GM12878 (cell line): Measurements from ENCODE around the gene COL6A1. TPM values are rescaled to one million over a fixed set of nuclear protein-coding genes. Genes with fewer than 3 reads are reported as not detected.

Source experiments
- ESRRA ChIP-seq: IDR thresholded peaks from 2 replicates; pipeline ENCODE4 v1.6.1; 2012; ENCODE audit warnings: mild to moderate bottlenecking, low read length, improper control_type of control experiment
- ETV6 ChIP-seq, 2 experiments: fragments of 450-650 bp in 1 of 2; IDR thresholded peaks in 1 of 2; conservative IDR thresholded peaks in 1 of 2; 2 replicates each; pipeline ENCODE4 v1.6.1; 2014; ENCODE audit warnings: antibody characterized with exemption in 1 of 2, borderline replicate concordance in 1 of 2, low read depth in 1 of 2, mild to moderate bottlenecking in 1 of 2, moderate library complexity in 1 of 2
- FOXK2 ChIP-seq: fragments of 450-650 bp; IDR thresholded peaks from 2 replicates; pipeline ENCODE4 v1.6.1; 2017; ENCODE audit warnings: mild to moderate bottlenecking, moderate library complexity
- NFYB ChIP-seq: IDR thresholded peaks from 2 replicates; pipeline ENCODE4 v1.6.1; 2011; ENCODE audit warnings: low read depth, mild to moderate bottlenecking, low read length, improper control_type of control experiment, moderate library complexity; ENCODE audit not compliant: insufficient read depth
- NRF1 ChIP-seq: conservative IDR thresholded peaks from 2 replicates; pipeline ENCODE4 v1.6.1; 2011; ENCODE audit warnings: mild to moderate bottlenecking, low read depth, low read length, improper control_type of control experiment
- PML ChIP-seq: IDR thresholded peaks from 2 replicates; pipeline ENCODE4 v1.6.1; 2012; ENCODE audit warnings: low read length, inconsistent platforms
- SP1 ChIP-seq: IDR thresholded peaks from one replicate; pipeline ENCODE4 v1.6.1; 2011; ENCODE audit warnings: low read depth, low read length
- ZNF384 ChIP-seq: IDR thresholded peaks from 2 replicates; pipeline ENCODE4 v1.6.1; 2012; ENCODE audit warnings: low read depth, mild to moderate bottlenecking, low read length, improper control_type of control experiment, borderline replicate concordance
- polyA plus RNA-seq, 11 experiments: library from polyadenylated mRNA; depleted of rRNA in 4 of 11; unstranded in 6 of 11; stranded (reverse) in 5 of 11; fragments of >200 nt; fragmentation: Nextera tagmentation in 4 of 11; fragmentation: Illumina TruSeq in 1 of 11; extraction: Ambion mirVana in 4 of 11; extraction: Trizol in 1 of 11; gene quantifications; 1 replicate in 1 of 11; 2 replicates in 10 of 11; pipeline versions ENCODE4 v1.2.1 to v1.2.3, GENCODE V29; 2011 to 2016; ENCODE audit warnings: inconsistent platforms in 2 of 11, missing spikeins in 2 of 11, low read depth in 1 of 11
- total RNA-seq, 4 experiments: library from RNA; depleted of rRNA in 3 of 4; stranded (reverse); fragments of >200 nt in 3 of 4; fragmentation: Illumina TruSeq in 1 of 4; extraction: Trizol in 1 of 4; gene quantifications; 2 replicates each; pipeline versions ENCODE4 v1.2.1 to v1.2.3, GENCODE V29; 2013 to 2021
- TF ChIP-seq, protein P1 (sequence below): IDR thresholded peaks from 2 replicates; pipeline ENCODE4 v1.6.1; 2012; ENCODE audit warnings: mild to moderate bottlenecking, low read depth, low read length
- TF ChIP-seq, protein P2 (sequence below): fragments of 450-650 bp; IDR thresholded peaks from 2 replicates; pipeline ENCODE4 v1.6.1; 2017; ENCODE audit warnings: borderline replicate concordance
- TF ChIP-seq, protein P3 (sequence below): fragments of 450-650 bp; IDR thresholded peaks from 2 replicates; pipeline ENCODE4 v1.6.1; 2017; ENCODE audit warnings: mild to moderate bottlenecking, low read depth, inconsistent platforms; ENCODE audit not compliant: poor library complexity, severe bottlenecking
- TF ChIP-seq, protein P4 (sequence below): fragments of 450-650 bp; IDR thresholded peaks from 2 replicates; pipeline ENCODE4 v1.6.1; 2018; ENCODE audit warnings: borderline replicate concordance, mild to moderate bottlenecking; ENCODE audit not compliant: partially characterized antibody
- TF ChIP-seq, protein P5 (sequence below): fragments of 450-650 bp; formaldehyde crosslinking; IDR thresholded peaks from 2 replicates; pipeline ENCODE4 v1.5.0; 2022; ENCODE audit warnings: mild to moderate bottlenecking, missing genetic modification characterization

The COL6A1 gene
- total and polyA plus RNA-seq, 10 of the 15 experiments (the other 5 are each of a cell fraction or from before 2014, with no cell fraction given) = 0.12 to 1.3 (median 0.20) TPM; not detected in 7

DNA sequence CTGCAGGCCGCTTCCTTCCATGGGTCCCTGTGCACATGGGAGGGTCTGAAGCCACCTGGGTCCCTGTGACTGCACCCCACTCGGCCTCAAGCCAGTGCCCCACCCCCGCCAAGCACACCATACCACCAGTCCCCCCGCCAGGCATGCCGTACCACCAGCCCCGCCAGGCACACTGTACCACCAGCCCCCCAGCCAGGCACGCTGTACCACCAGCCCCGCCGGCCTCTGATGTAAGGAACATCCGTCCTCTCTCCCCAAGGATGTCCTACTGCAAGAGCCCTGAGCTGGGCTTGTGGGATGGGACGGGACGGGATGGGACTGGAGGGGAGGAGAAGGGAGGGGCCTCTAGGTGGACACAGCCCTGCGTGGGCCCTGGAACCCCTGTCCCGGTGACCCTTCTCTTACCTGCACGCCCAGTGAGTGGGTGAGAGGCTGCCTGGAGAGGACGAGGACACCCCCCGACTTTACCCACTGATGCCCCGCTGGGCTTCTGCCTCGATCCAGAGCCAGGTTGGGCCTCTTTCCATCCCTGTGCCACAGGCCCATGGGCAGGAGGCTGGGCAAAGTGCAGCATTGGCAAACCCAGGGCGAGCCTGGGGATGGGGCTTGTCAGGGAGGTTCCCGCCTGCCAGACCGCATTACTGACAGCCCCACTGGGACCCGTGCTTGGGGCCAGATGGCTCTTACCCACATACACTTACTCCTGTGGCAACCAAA, 40.8 kb upstream of the COL6A1 start (continued):
- TF ChIP-seq, protein P1, sequence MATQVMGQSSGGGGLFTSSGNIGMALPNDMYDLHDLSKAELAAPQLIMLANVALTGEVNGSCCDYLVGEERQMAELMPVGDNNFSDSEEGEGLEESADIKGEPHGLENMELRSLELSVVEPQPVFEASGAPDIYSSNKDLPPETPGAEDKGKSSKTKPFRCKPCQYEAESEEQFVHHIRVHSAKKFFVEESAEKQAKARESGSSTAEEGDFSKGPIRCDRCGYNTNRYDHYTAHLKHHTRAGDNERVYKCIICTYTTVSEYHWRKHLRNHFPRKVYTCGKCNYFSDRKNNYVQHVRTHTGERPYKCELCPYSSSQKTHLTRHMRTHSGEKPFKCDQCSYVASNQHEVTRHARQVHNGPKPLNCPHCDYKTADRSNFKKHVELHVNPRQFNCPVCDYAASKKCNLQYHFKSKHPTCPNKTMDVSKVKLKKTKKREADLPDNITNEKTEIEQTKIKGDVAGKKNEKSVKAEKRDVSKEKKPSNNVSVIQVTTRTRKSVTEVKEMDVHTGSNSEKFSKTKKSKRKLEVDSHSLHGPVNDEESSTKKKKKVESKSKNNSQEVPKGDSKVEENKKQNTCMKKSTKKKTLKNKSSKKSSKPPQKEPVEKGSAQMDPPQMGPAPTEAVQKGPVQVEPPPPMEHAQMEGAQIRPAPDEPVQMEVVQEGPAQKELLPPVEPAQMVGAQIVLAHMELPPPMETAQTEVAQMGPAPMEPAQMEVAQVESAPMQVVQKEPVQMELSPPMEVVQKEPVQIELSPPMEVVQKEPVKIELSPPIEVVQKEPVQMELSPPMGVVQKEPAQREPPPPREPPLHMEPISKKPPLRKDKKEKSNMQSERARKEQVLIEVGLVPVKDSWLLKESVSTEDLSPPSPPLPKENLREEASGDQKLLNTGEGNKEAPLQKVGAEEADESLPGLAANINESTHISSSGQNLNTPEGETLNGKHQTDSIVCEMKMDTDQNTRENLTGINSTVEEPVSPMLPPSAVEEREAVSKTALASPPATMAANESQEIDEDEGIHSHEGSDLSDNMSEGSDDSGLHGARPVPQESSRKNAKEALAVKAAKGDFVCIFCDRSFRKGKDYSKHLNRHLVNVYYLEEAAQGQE = no peak
- TF ChIP-seq, protein P2, sequence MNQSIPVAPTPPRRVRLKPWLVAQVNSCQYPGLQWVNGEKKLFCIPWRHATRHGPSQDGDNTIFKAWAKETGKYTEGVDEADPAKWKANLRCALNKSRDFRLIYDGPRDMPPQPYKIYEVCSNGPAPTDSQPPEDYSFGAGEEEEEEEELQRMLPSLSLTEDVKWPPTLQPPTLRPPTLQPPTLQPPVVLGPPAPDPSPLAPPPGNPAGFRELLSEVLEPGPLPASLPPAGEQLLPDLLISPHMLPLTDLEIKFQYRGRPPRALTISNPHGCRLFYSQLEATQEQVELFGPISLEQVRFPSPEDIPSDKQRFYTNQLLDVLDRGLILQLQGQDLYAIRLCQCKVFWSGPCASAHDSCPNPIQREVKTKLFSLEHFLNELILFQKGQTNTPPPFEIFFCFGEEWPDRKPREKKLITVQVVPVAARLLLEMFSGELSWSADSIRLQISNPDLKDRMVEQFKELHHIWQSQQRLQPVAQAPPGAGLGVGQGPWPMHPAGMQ = no peak
- TF ChIP-seq, protein P3, sequence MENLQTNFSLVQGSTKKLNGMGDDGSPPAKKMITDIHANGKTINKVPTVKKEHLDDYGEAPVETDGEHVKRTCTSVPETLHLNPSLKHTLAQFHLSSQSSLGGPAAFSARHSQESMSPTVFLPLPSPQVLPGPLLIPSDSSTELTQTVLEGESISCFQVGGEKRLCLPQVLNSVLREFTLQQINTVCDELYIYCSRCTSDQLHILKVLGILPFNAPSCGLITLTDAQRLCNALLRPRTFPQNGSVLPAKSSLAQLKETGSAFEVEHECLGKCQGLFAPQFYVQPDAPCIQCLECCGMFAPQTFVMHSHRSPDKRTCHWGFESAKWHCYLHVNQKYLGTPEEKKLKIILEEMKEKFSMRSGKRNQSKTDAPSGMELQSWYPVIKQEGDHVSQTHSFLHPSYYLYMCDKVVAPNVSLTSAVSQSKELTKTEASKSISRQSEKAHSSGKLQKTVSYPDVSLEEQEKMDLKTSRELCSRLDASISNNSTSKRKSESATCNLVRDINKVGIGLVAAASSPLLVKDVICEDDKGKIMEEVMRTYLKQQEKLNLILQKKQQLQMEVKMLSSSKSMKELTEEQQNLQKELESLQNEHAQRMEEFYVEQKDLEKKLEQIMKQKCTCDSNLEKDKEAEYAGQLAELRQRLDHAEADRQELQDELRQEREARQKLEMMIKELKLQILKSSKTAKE = no peak
- TF ChIP-seq, protein P4, sequence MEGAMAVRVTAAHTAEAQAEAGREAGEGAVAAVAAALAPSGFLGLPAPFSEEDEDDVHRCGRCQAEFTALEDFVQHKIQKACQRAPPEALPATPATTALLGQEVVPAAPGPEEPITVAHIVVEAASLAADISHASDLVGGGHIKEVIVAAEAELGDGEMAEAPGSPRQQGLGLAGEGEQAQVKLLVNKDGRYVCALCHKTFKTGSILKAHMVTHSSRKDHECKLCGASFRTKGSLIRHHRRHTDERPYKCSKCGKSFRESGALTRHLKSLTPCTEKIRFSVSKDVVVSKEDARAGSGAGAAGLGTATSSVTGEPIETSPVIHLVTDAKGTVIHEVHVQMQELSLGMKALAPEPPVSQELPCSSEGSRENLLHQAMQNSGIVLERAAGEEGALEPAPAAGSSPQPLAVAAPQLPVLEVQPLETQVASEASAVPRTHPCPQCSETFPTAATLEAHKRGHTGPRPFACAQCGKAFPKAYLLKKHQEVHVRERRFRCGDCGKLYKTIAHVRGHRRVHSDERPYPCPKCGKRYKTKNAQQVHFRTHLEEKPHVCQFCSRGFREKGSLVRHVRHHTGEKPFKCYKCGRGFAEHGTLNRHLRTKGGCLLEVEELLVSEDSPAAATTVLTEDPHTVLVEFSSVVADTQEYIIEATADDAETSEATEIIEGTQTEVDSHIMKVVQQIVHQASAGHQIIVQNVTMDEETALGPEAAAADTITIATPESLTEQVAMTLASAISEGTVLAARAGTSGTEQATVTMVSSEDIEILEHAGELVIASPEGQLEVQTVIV = no peak
- TF ChIP-seq ETV6 (conservative IDR thresholded peaks at IDR 0.05 in 1 of 2, IDR thresholded peaks at IDR 0.05 in 1 of 2; ENCODE audit: borderline replicate concordance in 1 of 2, low read depth in 1 of 2) (no peak), SP1 (no peak), NFYB (no peak), PML (no peak), ZNF384 (no peak), NRF1 (no peak), FOXK2 (no peak), ESRRA (no peak)
- TF ChIP-seq, protein P5, sequence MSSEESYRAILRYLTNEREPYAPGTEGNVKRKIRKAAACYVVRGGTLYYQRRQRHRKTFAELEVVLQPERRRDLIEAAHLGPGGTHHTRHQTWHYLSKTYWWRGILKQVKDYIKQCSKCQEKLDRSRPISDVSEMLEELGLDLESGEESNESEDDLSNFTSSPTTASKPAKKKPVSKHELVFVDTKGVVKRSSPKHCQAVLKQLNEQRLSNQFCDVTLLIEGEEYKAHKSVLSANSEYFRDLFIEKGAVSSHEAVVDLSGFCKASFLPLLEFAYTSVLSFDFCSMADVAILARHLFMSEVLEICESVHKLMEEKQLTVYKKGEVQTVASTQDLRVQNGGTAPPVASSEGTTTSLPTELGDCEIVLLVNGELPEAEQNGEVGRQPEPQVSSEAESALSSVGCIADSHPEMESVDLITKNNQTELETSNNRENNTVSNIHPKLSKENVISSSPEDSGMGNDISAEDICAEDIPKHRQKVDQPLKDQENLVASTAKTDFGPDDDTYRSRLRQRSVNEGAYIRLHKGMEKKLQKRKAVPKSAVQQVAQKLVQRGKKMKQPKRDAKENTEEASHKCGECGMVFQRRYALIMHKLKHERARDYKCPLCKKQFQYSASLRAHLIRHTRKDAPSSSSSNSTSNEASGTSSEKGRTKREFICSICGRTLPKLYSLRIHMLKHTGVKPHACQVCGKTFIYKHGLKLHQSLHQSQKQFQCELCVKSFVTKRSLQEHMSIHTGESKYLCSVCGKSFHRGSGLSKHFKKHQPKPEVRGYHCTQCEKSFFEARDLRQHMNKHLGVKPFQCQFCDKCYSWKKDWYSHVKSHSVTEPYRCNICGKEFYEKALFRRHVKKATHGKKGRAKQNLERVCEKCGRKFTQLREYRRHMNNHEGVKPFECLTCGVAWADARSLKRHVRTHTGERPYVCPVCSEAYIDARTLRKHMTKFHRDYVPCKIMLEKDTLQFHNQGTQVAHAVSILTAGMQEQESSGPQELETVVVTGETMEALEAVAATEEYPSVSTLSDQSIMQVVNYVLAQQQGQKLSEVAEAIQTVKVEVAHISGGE (CRISPR knock-in tag) = no peak
